Mesothelial cell of epicardium (in vitro differentiated cells): ENCODE data around the gene SPSB4. TPM values are rescaled to one million over a fixed set of nuclear protein-coding genes. Genes with fewer than 3 reads are reported as not detected.

ENCODE experiments used
- DNase-seq, 2 experiments: peaks; one replicate each; pipeline ENCODE4 v3.0.0; 2021; ENCODE audit warnings: low spot score in 2 of 2; ENCODE audit not compliant: unreplicated experiment in 2 of 2
- H3K27ac Mint-ChIP-seq: 2 replicates; pipeline ENCODE4 v1.8.0; 2021; ENCODE audit warnings: mixed read lengths
- H3K27me3 Mint-ChIP-seq: 2 replicates; pipeline ENCODE4 v1.8.0; 2021; ENCODE audit warnings: low read depth, mixed read lengths
- H3K36me3 Mint-ChIP-seq: 2 replicates; pipeline ENCODE4 v1.8.0; 2021; ENCODE audit warnings: mixed read lengths
- H3K4me1 Mint-ChIP-seq: 2 replicates; pipeline ENCODE4 v1.8.0; 2021; ENCODE audit warnings: mixed read lengths
- H3K4me3 Mint-ChIP-seq: 2 replicates; pipeline ENCODE4 v1.8.0; 2021; ENCODE audit warnings: mild to moderate bottlenecking, moderate library complexity, mixed read lengths
- H3K9me3 Mint-ChIP-seq: 2 replicates; pipeline ENCODE4 v1.8.0; 2021; ENCODE audit warnings: mixed read lengths
- CTCF ChIP-seq: fragments of 200-600 bp; sonication (generic); IDR thresholded peaks from one replicate; pipeline ENCODE4 v1.5.0; 2021; ENCODE audit warnings: antibody characterized with exemption; ENCODE audit not compliant: unreplicated experiment
- total RNA-seq: library from RNA; stranded (reverse); gene quantifications from 3 replicates; pipeline ENCODE4 v1.2.1, GENCODE V29; 2021

The SPSB4 gene
- total RNA-seq, 1 donor from 2014 or later: 13.1 TPM

GRCh38 chr3:141184430-141184829, 133.3 kb downstream of the SPSB4 start:
- Mint-ChIP-seq H3K36me3 (no peaks in the 10 kb centered on the region), H3K9me3 (peaks cover 18% of the 10 kb centered on the region), H3K27me3 (no peaks in the 10 kb centered on the region), H3K4me3 (no peak overlapping the region), H3K4me1 (peaks cover 7% of the 10 kb centered on the region), H3K27ac (no peak overlapping the region)
- TF ChIP-seq CTCF: no peak
- DNase-seq: no peak

GRCh38 chr3:141191097-141191749, 140.1 kb downstream of the SPSB4 start:
- DNase-seq: no peak
- H3K4me3 Mint-ChIP-seq: no peak overlapping the region
- H3K27me3 Mint-ChIP-seq: no peaks in the 10 kb centered on the region
- H3K4me1 Mint-ChIP-seq: no peaks in the 10 kb centered on the region
- peaks cover 8% of the 10 kb centered on the region for H3K9me3 Mint-ChIP-seq
- TF ChIP-seq CTCF: no peak
- H3K27ac Mint-ChIP-seq: no peak overlapping the region
- no peaks in the 10 kb centered on the region for H3K36me3 Mint-ChIP-seq

- no peak overlapping the region for H3K4me3 Mint-ChIP-seq
- H3K27me3 Mint-ChIP-seq: no peaks in the 10 kb centered on the region
- TF ChIP-seq CTCF: peak; percentile 100
- H3K36me3 Mint-ChIP-seq: peaks cover 4% of the 10 kb centered on the region
- DNase-seq: peak; percentile 91 to 100
- peaks cover 19% of the 10 kb centered on the region for H3K9me3 Mint-ChIP-seq
- no peak overlapping the region for H3K27ac Mint-ChIP-seq
- no peaks in the 10 kb centered on the region for H3K4me1 Mint-ChIP-seq
These were observed 141.2 kb downstream of the SPSB4 start for GRCh38 chr3:141192345-141192744.

GRCh38 chr3:141193066-141193830, 142.1 kb downstream of the SPSB4 start:
- Mint-ChIP-seq H3K27me3 (peaks cover 2% of the 10 kb centered on the region), H3K27ac (no peak overlapping the region), H3K4me1 (no peaks in the 10 kb centered on the region), H3K36me3 (peaks cover 4% of the 10 kb centered on the region), H3K9me3 (peaks cover 26% of the 10 kb centered on the region), H3K4me3 (no peak overlapping the region)
- no peak for DNase-seq
- no peak for TF ChIP-seq CTCF

Other genes starting within 250 kb of the SPSB4 start
- gene SLC25A36, start 109.5 kb upstream of the SPSB4 start, total RNA-seq: 137 to 156 TPM (median 145 TPM) in 3 replicates
- gene PXYLP1, start 180.5 kb downstream of the SPSB4 start, total RNA-seq: 40.5 to 45.6 TPM (median 40.9 TPM) in 3 replicates